ENCODE data around the gene IMMP2L.

GRCh38 chr7:111324776-111325175 is 237.5 kb downstream of the IMMP2L start:
- TF ChIP-seq EZH2phosphoT487 (IDR thresholded peaks at IDR 0.05; ENCODE audit: borderline replicate concordance), result no peak
- no peak for TF ChIP-seq CTCF (conservative IDR thresholded peaks at IDR 0.05; ENCODE audit: low read length)

Measured in Loucy (cell line).